ENCODE measurements around the gene PCSK6. TPM values are rescaled to one million over a fixed set of nuclear protein-coding genes. Genes with fewer than 3 reads are reported as not detected.

PCSK6 gene
- total RNA-seq, 4 donors from 2014 or later = 1.4 to 12.8 (median 6.9) TPM

DNA sequence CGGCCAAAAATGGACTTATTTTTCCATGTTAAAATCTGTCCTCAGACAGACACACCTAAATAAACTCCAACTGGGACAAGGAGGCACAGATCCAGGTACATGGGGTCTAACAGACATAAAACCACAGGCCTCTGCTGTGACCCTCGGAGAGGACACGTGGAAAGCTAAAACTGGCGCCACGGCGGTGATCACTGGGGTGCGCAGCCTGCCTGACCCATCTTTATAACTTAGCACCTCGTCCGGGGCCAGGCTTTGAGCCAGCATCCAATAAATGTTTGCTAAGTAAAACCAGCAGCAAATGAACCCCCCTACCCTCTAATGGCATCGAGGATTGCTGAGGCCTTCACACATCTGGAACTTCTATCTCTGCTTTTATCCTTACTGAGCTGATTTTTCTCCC lies 15.3 kb downstream of the PCSK6 start:
- no peaks in the 10 kb centered on the region for H3K9me3 ChIP-seq
- TF ChIP-seq, protein P1, sequence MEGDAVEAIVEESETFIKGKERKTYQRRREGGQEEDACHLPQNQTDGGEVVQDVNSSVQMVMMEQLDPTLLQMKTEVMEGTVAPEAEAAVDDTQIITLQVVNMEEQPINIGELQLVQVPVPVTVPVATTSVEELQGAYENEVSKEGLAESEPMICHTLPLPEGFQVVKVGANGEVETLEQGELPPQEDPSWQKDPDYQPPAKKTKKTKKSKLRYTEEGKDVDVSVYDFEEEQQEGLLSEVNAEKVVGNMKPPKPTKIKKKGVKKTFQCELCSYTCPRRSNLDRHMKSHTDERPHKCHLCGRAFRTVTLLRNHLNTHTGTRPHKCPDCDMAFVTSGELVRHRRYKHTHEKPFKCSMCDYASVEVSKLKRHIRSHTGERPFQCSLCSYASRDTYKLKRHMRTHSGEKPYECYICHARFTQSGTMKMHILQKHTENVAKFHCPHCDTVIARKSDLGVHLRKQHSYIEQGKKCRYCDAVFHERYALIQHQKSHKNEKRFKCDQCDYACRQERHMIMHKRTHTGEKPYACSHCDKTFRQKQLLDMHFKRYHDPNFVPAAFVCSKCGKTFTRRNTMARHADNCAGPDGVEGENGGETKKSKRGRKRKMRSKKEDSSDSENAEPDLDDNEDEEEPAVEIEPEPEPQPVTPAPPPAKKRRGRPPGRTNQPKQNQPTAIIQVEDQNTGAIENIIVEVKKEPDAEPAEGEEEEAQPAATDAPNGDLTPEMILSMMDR (IDR thresholded peaks at IDR 0.05) = no peak
- TF ChIP-seq POLR2A (IDR thresholded peaks at IDR 0.05) = no peak
- intact Hi-C loops (cut with DNase I; ENCODE audit: low total_unique reads) = no loop called here
- no peaks in the 10 kb centered on the region for H3K27me3 ChIP-seq
- DNase-seq = no peak
- H3K4me1 ChIP-seq = no peaks in the 10 kb centered on the region
- no peaks in the 10 kb centered on the region for H3K36me3 ChIP-seq
- no peak overlapping the region for H3K4me3 ChIP-seq
- no peak overlapping the region for H3K27ac ChIP-seq

DNA sequence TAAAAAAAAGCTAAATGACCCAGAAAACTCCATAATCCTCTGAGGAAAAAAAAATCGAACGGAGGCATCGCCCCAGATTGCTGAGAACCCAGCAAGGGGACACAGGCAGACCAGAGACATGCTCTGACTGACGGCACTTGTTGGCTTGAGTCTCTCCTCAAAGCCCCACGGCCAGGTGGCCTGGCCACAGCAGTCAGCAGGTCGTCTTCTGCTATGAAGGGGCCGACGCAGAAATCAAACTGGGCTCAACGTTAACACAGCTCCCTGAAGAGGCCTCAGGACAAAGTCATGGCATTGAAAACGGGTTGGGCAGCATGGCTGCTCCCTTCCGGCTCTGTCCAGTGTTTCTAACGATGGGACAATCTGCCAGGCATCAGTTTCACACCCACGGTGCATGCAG lies 17.5 kb downstream of the PCSK6 start:
- H3K27ac ChIP-seq = no peak overlapping the region
- no peak for DNase-seq
- intact Hi-C loops (cut with DNase I; ENCODE audit: low total_unique reads) = no loop called here
- no peaks in the 10 kb centered on the region for H3K27me3 ChIP-seq
- no peak overlapping the region for H3K4me3 ChIP-seq
- no peaks in the 10 kb centered on the region for H3K9me3 ChIP-seq
- no peaks in the 10 kb centered on the region for H3K4me1 ChIP-seq
- no peaks in the 10 kb centered on the region for H3K36me3 ChIP-seq
- TF ChIP-seq POLR2A (IDR thresholded peaks at IDR 0.05) = no peak
- TF ChIP-seq, protein P1 (IDR thresholded peaks at IDR 0.05) = no peak

DNA sequence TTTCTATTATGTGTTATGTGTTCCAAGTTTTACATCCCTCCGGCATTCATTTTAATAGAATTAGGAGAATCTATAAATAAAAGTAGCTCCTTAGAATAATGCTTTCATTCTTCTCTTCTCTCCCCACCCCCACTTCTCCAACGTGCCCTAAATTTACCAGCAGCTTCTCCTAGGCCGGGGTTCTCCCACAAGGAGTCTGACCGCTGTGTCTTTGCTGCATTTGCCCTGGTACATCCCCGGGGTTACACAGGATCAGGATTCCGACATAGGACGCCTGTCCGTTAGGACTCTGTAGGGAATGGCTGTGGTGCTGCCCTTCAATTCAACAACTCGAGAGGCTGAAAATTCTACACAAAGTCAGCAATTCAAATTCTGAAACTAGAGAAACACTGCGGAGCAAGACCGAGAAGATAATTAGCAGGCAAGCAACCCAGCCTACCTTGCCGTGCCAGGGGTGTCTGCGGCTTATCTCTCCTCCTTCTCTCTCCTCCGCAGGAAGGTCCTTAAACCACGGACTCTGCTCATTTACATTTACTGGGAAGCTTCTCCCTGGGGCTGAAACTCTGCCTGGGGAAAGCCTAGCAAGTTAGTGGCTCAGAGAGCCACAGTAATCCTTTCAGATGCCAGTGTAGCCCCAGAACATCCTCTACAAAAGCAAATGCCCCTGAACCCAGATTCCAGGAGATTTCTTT lies 18.8 kb downstream of the PCSK6 start:
- intact Hi-C loops (cut with DNase I; ENCODE audit: low total_unique reads) = no loop called here
- TF ChIP-seq, protein P1 (IDR thresholded peaks at IDR 0.05) = no peak
- TF ChIP-seq POLR2A (IDR thresholded peaks at IDR 0.05) = no peak
- no peaks in the 10 kb centered on the region for H3K4me1 ChIP-seq
- H3K27me3 ChIP-seq = no peaks in the 10 kb centered on the region
- no peak for DNase-seq
- no peaks in the 10 kb centered on the region for H3K36me3 ChIP-seq
- no peaks in the 10 kb centered on the region for H3K9me3 ChIP-seq
- no peak overlapping the region for H3K4me3 ChIP-seq
- H3K27ac ChIP-seq = no peak overlapping the region

DNA sequence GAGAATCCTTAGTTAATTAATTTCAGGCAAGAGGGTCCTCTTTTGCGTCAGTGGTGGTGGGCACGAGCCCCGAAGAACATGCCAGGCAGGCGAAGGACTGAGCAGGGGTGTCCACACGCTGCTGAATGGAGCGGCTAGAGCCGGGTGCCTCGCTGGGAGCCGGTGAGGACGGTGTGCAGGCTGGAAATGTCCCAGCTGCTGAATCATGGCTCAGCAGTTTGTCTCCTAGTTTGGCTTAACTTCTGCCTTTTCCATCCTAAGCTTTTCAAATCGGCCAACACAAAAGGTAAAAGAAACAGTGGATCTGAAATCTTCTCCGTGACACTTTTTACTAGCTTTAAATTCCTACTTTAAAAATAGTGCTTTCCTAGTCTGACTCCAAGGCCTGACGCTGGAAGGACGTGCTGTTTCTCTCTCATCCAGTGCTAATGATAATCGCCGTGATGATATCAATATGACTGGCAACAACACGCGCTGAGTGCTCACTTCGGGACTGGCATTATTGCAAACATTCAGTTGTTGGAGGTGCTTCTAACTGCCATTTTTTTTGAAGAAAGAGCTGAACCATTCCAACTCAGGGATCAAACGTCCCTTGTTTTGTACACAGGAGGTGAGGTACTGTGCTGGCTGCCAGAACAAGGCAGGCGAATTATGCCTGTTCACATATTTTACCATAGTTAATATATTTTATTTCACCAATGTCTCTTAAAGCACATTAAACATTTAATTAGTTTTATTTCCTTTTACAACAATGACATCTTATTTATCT lies 19.8 kb downstream of the PCSK6 start:
- intact Hi-C loops (cut with DNase I; ENCODE audit: low total_unique reads) = no loop called here
- no peaks in the 10 kb centered on the region for H3K36me3 ChIP-seq
- H3K27me3 ChIP-seq = no peaks in the 10 kb centered on the region
- H3K4me3 ChIP-seq = no peak overlapping the region
- DNase-seq = no peak
- TF ChIP-seq POLR2A (IDR thresholded peaks at IDR 0.05) = no peak
- TF ChIP-seq, protein P1 (IDR thresholded peaks at IDR 0.05) = no peak
- no peaks in the 10 kb centered on the region for H3K9me3 ChIP-seq
- no peaks in the 10 kb centered on the region for H3K4me1 ChIP-seq
- H3K27ac ChIP-seq = no peak overlapping the region

DNA sequence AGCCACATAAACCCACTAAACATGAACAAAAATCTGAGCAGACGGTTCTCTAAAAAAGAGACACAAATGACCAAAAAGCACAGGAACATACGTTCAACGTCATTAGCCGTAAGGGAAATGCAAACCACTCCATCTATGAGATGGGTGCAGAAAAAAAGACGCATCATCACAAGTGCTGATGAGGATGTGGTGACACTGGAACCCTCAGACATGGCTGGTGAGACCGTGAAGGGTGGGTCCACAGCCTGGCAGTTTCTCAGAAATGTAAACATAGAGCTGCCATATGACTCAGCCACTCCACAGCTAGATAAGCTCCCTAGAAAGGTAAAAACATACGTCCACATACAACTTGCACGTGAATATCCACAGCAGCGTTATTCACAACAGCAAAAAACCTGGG lies 23.3 kb downstream of the PCSK6 start:
- TF ChIP-seq, protein P1 (IDR thresholded peaks at IDR 0.05) = no peak
- no peak for TF ChIP-seq POLR2A (IDR thresholded peaks at IDR 0.05)
- Histone ChIP-seq H3K4me3 (no peak overlapping the region), H3K36me3 (no peaks in the 10 kb centered on the region), H3K9me3 (no peaks in the 10 kb centered on the region), H3K27me3 (no peaks in the 10 kb centered on the region), H3K27ac (no peak overlapping the region), H3K4me1 (no peaks in the 10 kb centered on the region)
- intact Hi-C loops (cut with DNase I; ENCODE audit: low total_unique reads) = no loop called here
- no peak for DNase-seq

All from uterus (tissue), 4 donors.